ENCODE data around the gene PCBP3. TPM values are rescaled to one million over a fixed set of nuclear protein-coding genes. Genes with fewer than 3 reads are reported as not detected.
"Not testable (repeated sequence)": the region's sequence is repeated elsewhere in the genome, so short reads cannot be mapped to it uniquely, and the experiment has no call there.

The PCBP3 gene
- total and polyA plus RNA-seq, 10 of the 15 experiments (the other 5 are each of a cell fraction or from before 2014, with no cell fraction given), result 0.09 to 1.3 (median 0.46) TPM; not detected in 3

DNA sequence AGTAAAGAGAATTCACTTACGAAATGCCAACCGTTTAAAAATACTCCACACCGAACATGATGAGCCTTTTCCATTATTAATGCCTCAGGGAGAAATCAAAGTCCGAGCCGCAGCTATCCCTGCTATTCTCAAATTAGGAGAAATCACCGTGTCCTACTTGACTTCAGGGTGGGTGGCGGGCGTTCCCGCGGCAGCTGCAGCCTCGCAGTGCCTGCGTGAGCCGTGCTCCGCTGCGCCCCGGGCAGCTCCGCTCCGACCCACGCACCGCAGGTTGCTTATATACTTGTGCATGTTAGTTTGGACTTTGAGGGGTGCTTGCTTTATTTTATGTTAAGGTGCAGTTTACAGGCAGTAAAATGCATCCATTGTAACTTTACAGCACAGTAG lies 35.6 kb upstream of the PCBP3 start (continued):
- TF ChIP-seq, protein P1, sequence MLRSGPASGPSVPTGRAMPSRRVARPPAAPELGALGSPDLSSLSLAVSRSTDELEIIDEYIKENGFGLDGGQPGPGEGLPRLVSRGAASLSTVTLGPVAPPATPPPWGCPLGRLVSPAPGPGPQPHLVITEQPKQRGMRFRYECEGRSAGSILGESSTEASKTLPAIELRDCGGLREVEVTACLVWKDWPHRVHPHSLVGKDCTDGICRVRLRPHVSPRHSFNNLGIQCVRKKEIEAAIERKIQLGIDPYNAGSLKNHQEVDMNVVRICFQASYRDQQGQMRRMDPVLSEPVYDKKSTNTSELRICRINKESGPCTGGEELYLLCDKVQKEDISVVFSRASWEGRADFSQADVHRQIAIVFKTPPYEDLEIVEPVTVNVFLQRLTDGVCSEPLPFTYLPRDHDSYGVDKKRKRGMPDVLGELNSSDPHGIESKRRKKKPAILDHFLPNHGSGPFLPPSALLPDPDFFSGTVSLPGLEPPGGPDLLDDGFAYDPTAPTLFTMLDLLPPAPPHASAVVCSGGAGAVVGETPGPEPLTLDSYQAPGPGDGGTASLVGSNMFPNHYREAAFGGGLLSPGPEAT (IDR thresholded peaks at IDR 0.05; ENCODE audit: low read depth), result no peak
- TF ChIP-seq CHD4 (IDR thresholded peaks at IDR 0.05) (no peak), RCOR1 (conservative IDR thresholded peaks at IDR 0.05; ENCODE audit: low read depth, low read length) (no peak), NR2C1 (IDR thresholded peaks at IDR 0.05) (no peak), RELA (IDR thresholded peaks at IDR 0.05; ENCODE audit: borderline replicate concordance, partially characterized antibody) (no peak), KAT2A (conservative IDR thresholded peaks at IDR 0.05; ENCODE audit: control insufficient read depth, low read depth, low read length) (no peak)
- TF ChIP-seq, protein P2, sequence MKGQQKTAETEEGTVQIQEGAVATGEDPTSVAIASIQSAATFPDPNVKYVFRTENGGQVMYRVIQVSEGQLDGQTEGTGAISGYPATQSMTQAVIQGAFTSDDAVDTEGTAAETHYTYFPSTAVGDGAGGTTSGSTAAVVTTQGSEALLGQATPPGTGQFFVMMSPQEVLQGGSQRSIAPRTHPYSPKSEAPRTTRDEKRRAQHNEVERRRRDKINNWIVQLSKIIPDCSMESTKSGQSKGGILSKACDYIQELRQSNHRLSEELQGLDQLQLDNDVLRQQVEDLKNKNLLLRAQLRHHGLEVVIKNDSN (IDR thresholded peaks at IDR 0.05; ENCODE audit: borderline replicate concordance, extremely low read length, insufficient read depth, low read depth, low read length), result no peak
- TF ChIP-seq, protein P3, sequence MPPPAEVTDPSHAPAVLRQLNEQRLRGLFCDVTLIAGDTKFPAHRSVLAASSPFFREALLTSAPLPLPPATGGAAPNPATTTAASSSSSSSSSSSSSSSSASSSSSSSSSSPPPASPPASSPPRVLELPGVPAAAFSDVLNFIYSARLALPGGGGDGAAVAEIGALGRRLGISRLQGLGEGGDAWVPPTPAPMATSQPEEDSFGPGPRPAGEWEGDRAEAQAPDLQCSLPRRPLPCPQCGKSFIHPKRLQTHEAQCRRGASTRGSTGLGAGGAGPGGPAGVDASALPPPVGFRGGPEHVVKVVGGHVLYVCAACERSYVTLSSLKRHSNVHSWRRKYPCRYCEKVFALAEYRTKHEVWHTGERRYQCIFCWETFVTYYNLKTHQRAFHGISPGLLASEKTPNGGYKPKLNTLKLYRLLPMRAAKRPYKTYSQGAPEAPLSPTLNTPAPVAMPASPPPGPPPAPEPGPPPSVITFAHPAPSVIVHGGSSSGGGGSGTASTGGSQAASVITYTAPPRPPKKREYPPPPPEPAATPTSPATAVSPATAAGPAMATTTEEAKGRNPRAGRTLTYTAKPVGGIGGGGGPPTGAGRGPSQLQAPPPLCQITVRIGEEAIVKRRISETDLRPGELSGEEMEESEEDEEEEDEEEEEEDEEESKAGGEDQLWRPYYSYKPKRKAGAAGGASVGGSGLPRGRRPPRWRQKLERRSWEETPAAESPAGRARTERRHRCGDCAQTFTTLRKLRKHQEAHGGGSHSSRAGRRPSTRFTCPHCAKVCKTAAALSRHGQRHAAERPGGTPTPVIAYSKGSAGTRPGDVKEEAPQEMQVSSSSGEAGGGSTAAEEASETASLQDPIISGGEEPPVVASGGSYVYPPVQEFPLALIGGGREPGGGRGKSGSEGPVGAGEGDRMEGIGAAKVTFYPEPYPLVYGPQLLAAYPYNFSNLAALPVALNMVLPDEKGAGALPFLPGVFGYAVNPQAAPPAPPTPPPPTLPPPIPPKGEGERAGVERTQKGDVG (CRISPR knock-in tag; IDR thresholded peaks at IDR 0.05), result no peak
- TF ChIP-seq, protein P4, sequence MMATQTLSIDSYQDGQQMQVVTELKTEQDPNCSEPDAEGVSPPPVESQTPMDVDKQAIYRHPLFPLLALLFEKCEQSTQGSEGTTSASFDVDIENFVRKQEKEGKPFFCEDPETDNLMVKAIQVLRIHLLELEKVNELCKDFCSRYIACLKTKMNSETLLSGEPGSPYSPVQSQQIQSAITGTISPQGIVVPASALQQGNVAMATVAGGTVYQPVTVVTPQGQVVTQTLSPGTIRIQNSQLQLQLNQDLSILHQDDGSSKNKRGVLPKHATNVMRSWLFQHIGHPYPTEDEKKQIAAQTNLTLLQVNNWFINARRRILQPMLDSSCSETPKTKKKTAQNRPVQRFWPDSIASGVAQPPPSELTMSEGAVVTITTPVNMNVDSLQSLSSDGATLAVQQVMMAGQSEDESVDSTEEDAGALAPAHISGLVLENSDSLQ (IDR thresholded peaks at IDR 0.05), result no peak

DNA sequence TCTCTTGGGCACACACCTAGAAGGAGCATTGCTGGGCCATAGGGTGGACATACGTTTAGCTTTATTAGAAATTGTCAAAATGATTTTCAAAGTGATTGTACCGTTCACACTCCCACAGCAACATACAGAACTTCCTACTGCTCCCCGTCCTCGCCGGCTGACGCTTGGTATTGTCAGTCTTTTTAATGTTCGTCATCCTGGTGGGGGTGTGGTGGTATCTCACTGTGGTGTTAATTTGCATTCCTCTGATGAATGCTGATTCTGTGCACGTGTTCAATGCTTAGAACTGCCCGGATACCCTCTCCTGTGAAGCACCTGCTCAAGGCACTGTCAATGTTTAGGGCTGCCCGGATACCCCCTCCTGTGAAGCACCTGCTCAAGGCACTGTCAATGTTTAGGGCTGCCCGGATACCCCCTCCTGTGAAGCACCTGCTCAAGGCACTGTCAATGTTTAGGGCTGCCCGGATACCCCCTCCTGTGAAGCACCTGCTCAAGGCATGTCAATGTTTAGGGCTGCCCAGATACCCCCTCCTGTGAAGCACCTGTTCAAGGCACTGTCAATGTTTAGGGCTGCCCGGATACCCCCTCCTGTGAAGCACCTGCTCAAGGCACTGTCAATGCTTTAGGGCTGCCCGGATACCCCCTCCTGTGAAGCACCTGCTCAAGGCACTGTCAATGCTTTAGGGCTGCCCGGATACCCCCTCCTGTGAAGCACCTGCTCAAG lies 34.6 kb upstream of the PCBP3 start:
- WGBS (ENCODE audit: insufficient coverage, insufficient replicate concordance, low lambda C conversion rate, missing lambda C conversion rate), result 56% methylated on average over 14 of the region's 15 CpGs
- ATAC-seq; H4K20me1 ChIP-seq (ENCODE audit: control insufficient read depth, insufficient read depth); DNase-seq (ENCODE audit: low read depth, low spot score); BruUV-seq (replicated peaks); H3K9ac ChIP-seq (ENCODE audit: control insufficient read depth, insufficient read depth, low read length); H3K27ac ChIP-seq (ENCODE audit: control insufficient read depth, insufficient read depth); SMC1A ChIA-PET (ENCODE audit: uncharacterized antibody, unreplicated experiment); H3K9me3 ChIP-seq (replicated peaks; ENCODE audit: control insufficient read depth, insufficient read depth, low read length); RAD21 ChIA-PET (ENCODE audit: unreplicated experiment); H3K36me3 ChIP-seq (ENCODE audit: control insufficient read depth in 2 of 2, insufficient read depth in 2 of 2, low read length in 1 of 2); FAIRE-seq; H3K4me3 ChIP-seq; H3K79me2 ChIP-seq (ENCODE audit: control insufficient read depth, insufficient read depth, low read length); intact Hi-C loops (cut with micrococcal nuclease; ENCODE audit: unreplicated experiment); POLR2A ChIA-PET; H3K27me3 ChIP-seq (replicated peaks in 1 of 2; ENCODE audit: control insufficient read depth in 2 of 2, insufficient read depth in 2 of 2, low read length in 1 of 2); H3K4me2 ChIP-seq (ENCODE audit: control insufficient read depth, insufficient read depth); H3K4me1 ChIP-seq (ENCODE audit: control insufficient read depth, insufficient read depth, low read length); H2AFZ ChIP-seq (ENCODE audit: control insufficient read depth, low read depth, low read length); in situ Hi-C loops (cut with MboI): not testable (repeated sequence)
- CTCF ChIA-PET, result interaction anchor here (0.7 to 1.2 kb wide), 2 partner anchors 11 to 53 kb away, joined by 3 read pairs; no protein-coding TSS in a partner anchor

Data from GM12878 (cell line).